ENCODE data around the gene LITAFD. TPM values are rescaled to one million over a fixed set of nuclear protein-coding genes. Genes with fewer than 3 reads are reported as not detected.
"Not testable (repeated sequence)": the region's sequence is repeated elsewhere in the genome, so short reads cannot be mapped to it uniquely, and the experiment has no call there.

The LITAFD gene
- total RNA-seq, 1 donor from 2014 or later = not detected

- intact Hi-C loops (cut with micrococcal nuclease) = no loop called here
Measured at GRCh38 chr16:8893976-8894690, 12.0 kb downstream of the LITAFD start.

- intact Hi-C loops (cut with micrococcal nuclease) = no loop called here
Measured at GRCh38 chr16:8894736-8895334, 12.7 kb downstream of the LITAFD start.

- intact Hi-C loops (cut with micrococcal nuclease) = no loop called here
Measured at GRCh38 chr16:8898660-8899318, 16.6 kb downstream of the LITAFD start.

- intact Hi-C loops (cut with micrococcal nuclease) = no loop called here
Measured at GRCh38 chr16:8899709-8900317, 17.7 kb downstream of the LITAFD start.

GRCh38 chr16:8900343-8900742, 18.2 kb downstream of the LITAFD start:
- intact Hi-C loops (cut with micrococcal nuclease) = no loop called here

- intact Hi-C loops (cut with micrococcal nuclease) = no loop called here
Measured at GRCh38 chr16:8901320-8901861, 19.2 kb downstream of the LITAFD start.

- intact Hi-C loops (cut with micrococcal nuclease) = no loop called here
Measured at GRCh38 chr16:8903004-8903403, 20.9 kb downstream of the LITAFD start.

GRCh38 chr16:8904018-8904430, 21.9 kb downstream of the LITAFD start:
- intact Hi-C loops (cut with micrococcal nuclease) = no loop called here

- intact Hi-C loops (cut with micrococcal nuclease) = loop anchor here (1.0 to 5.0 kb wide), 4 partner anchors 31 to 229 kb away; partner anchors contain the start of gene HAPSTR1
Measured at GRCh38 chr16:8905168-8905762, 23.1 kb downstream of the LITAFD start.

GRCh38 chr16:8905795-8906591, 23.8 kb downstream of the LITAFD start:
- intact Hi-C loops (cut with micrococcal nuclease) = loop anchor here (1.0 to 5.0 kb wide), 4 partner anchors 30 to 228 kb away; partner anchors contain the start of gene HAPSTR1

- intact Hi-C loops (cut with micrococcal nuclease) = loop anchor here (5.0 kb wide), 1 partner anchor 185 kb away; the partner anchor contains the start of gene HAPSTR1
Measured at GRCh38 chr16:8907096-8907495, 24.9 kb downstream of the LITAFD start.

- intact Hi-C loops (cut with micrococcal nuclease) = loop anchor here (1.0 to 5.0 kb wide), 2 partner anchors 27 to 183 kb away; partner anchors contain the start of gene HAPSTR1
Measured at GRCh38 chr16:8908810-8909468, 26.8 kb downstream of the LITAFD start.

GRCh38 chr16:8910811-8911210, 28.7 kb downstream of the LITAFD start:
- intact Hi-C loops (cut with micrococcal nuclease) = no loop called here

GRCh38 chr16:8912793-8913192, 30.6 kb downstream of the LITAFD start:
- intact Hi-C loops (cut with micrococcal nuclease) = no loop called here

GRCh38 chr16:8914098-8914497, 31.9 kb downstream of the LITAFD start:
- intact Hi-C loops (cut with micrococcal nuclease) = no loop called here

- intact Hi-C loops (cut with micrococcal nuclease) = no loop called here
Measured at GRCh38 chr16:8915722-8916301, 33.7 kb downstream of the LITAFD start.

GRCh38 chr16:8916541-8917225, 34.5 kb downstream of the LITAFD start:
- intact Hi-C loops (cut with micrococcal nuclease) = no loop called here

- intact Hi-C loops (cut with micrococcal nuclease) = not testable (repeated sequence)
Measured at GRCh38 chr16:8917336-8917735, 35.2 kb downstream of the LITAFD start.

All from T-helper 1 cell treated with Interleukin-12 subunit alpha and Interleukin-12 subunit beta and Interleukin-4 antibody, amounts not matched to agents 30 ng/mL and 1 ng/mL, for 36 hours (primary cell).